Measurements from ENCODE around the gene OCSTAMP. TPM values are rescaled to one million over a fixed set of nuclear protein-coding genes. Genes with fewer than 3 reads are reported as not detected.

Gene OCSTAMP
- total RNA-seq, 4 donors from 2014 or later, result not detected

DNA sequence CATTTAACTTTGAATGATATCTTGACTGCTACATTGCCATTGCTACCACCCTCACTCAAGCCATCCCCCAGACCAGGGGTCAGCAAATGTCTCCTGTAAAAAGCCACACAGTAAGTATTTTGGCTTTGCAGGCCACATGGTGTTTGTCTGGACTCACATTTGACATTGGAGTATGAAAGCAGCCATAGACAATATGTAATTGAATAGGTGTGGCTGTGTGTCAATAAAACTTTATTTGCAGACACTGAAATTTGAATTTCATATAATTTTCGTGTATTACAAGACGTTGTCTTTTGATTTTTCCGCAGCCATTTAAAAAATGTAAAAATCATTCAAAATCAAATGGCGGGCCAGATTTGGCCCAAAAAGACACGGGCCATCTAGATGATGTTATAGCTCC lies 36.3 kb upstream of the OCSTAMP start:
- Histone ChIP-seq H3K4me1 (no peaks in the 10 kb centered on the region), H3K27me3 (no peaks in the 10 kb centered on the region), H3K9me3 (no peaks in the 10 kb centered on the region), H3K36me3 (no peaks in the 10 kb centered on the region), H3K27ac (replicated peaks in 1 of 4) (no peak overlapping the region), H3K4me3 (no peak overlapping the region)
- TF ChIP-seq POLR2AphosphoS5 (IDR thresholded peaks at IDR 0.05) (no peak), EP300 (IDR thresholded peaks at IDR 0.05) (no peak)
- 98% methylated on average over 5 of the region's 5 CpGs for WGBS
- DNase-seq (ENCODE audit: extremely low spot score), result no peak
- intact Hi-C loops (cut with DNase I), result no loop called here

DNA sequence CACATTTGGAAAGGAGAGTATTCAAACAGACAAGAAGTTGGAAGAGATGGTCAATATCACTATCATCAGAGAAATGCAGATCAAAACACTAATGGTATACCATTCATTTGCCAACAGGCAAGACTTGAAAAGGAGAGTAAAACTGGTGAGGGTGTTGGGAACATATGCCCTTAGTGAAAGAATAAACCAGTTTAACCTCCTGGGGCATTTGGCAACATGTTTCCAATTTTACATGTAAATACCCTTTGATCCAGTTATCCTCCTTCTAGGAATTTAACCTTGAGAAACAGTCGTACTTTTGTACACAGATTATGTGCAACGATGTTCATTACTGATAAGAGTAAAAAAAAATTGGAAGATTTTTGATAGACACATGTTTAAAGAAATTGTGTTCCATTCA lies 34.1 kb upstream of the OCSTAMP start:
- no peaks in the 10 kb centered on the region for H3K9me3 ChIP-seq
- DNase-seq (ENCODE audit: extremely low spot score), result no peak
- no peak overlapping the region for H3K27ac ChIP-seq (replicated peaks in 1 of 4)
- H3K36me3 ChIP-seq, result no peaks in the 10 kb centered on the region
- TF ChIP-seq, protein P1, sequence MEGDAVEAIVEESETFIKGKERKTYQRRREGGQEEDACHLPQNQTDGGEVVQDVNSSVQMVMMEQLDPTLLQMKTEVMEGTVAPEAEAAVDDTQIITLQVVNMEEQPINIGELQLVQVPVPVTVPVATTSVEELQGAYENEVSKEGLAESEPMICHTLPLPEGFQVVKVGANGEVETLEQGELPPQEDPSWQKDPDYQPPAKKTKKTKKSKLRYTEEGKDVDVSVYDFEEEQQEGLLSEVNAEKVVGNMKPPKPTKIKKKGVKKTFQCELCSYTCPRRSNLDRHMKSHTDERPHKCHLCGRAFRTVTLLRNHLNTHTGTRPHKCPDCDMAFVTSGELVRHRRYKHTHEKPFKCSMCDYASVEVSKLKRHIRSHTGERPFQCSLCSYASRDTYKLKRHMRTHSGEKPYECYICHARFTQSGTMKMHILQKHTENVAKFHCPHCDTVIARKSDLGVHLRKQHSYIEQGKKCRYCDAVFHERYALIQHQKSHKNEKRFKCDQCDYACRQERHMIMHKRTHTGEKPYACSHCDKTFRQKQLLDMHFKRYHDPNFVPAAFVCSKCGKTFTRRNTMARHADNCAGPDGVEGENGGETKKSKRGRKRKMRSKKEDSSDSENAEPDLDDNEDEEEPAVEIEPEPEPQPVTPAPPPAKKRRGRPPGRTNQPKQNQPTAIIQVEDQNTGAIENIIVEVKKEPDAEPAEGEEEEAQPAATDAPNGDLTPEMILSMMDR (IDR thresholded peaks at IDR 0.05), result no peak
- TF ChIP-seq EP300 (IDR thresholded peaks at IDR 0.05) (no peak), POLR2AphosphoS5 (IDR thresholded peaks at IDR 0.05) (no peak), POLR2A (IDR thresholded peaks at IDR 0.05; ENCODE audit: low read depth) (no peak)
- no peaks in the 10 kb centered on the region for H3K27me3 ChIP-seq
- H3K4me1 ChIP-seq, result no peaks in the 10 kb centered on the region
- no peak overlapping the region for H3K4me3 ChIP-seq
- intact Hi-C loops (cut with DNase I), result no loop called here
- 75% methylated on average over 2 of the region's 2 CpGs for WGBS

DNA sequence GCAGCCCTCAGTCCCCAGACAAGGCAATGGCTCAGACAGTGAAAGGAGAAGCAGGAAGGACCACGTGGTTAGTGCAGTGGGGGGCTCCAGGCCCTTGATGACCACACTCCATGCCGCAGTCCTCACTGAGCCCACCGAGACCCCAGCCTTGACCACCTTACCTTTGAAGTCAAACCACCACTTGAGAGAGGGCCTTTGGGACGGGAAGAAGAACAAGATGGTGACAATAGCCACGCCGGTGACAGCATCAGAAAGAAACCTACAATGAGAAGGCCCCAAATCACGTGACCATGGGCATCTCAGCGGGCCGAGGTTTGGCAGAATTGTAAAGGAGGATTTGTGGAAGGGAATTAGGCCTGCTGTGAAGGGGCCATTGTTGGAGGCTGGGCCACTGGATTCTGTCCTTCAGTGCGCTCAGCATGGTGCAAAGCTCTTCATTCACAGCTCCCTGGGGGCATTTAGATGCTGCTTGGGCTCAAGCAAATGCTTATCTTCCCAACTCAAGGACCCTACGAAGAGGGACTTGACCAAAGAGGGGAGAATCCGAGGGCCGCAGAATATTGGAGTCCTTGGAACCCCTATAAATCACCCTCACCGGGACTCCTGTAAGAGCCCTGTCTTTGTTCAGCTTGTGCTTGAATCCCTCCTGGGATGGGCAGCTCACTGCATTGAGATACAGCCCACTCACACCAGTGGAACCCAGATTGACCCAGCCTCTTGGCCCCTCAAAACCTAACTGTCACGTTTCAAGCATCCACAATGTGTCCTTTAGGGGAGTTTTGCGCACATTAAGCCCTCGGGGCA lies 33.2 kb upstream of the OCSTAMP start:
- no peak overlapping the region for H3K4me3 ChIP-seq
- no peaks in the 10 kb centered on the region for H3K4me1 ChIP-seq
- H3K36me3 ChIP-seq, result no peaks in the 10 kb centered on the region
- TF ChIP-seq POLR2A (IDR thresholded peaks at IDR 0.05; ENCODE audit: low read depth) (no peak), EP300 (IDR thresholded peaks at IDR 0.05) (no peak), POLR2AphosphoS5 (IDR thresholded peaks at IDR 0.05) (no peak)
- TF ChIP-seq, protein P1 (IDR thresholded peaks at IDR 0.05), result no peak
- WGBS, result 76% methylated on average over 16 of the region's 17 CpGs
- H3K27ac ChIP-seq (replicated peaks in 1 of 4), result no peak overlapping the region
- H3K9me3 ChIP-seq, result no peaks in the 10 kb centered on the region
- H3K27me3 ChIP-seq, result no peaks in the 10 kb centered on the region
- intact Hi-C loops (cut with DNase I), result no loop called here
- DNase-seq (ENCODE audit: extremely low spot score), result no peak

DNA sequence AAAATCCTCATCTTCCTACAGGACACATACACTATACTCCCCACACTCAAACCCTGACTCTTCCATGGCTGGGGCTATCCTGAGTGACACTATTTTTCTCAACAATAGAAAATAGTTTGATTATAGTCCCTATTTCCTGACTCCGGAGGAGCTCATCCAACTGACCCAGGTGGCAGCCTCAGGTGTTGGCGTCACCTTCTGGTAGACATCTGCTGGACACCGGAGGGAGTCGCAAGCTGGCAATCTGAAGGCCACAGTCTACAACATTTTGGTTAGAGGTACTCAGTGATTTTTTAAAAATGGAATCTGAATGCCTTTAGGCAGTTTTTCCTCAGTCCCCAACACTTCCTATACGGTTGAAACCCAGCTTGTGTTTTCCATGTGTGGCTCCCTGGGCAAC lies 32.2 kb upstream of the OCSTAMP start:
- Histone ChIP-seq H3K9me3 (no peaks in the 10 kb centered on the region), H3K4me1 (no peaks in the 10 kb centered on the region), H3K36me3 (no peaks in the 10 kb centered on the region), H3K27me3 (no peaks in the 10 kb centered on the region), H3K27ac (replicated peaks in 1 of 4) (no peak overlapping the region), H3K4me3 (no peak overlapping the region)
- WGBS, result 83% methylated on average over 5 of the region's 5 CpGs
- intact Hi-C loops (cut with DNase I), result no loop called here
- TF ChIP-seq POLR2AphosphoS5 (IDR thresholded peaks at IDR 0.05) (no peak), POLR2A (IDR thresholded peaks at IDR 0.05; ENCODE audit: low read depth) (no peak), EP300 (IDR thresholded peaks at IDR 0.05) (no peak)
- TF ChIP-seq, protein P1 (IDR thresholded peaks at IDR 0.05), result no peak
- DNase-seq (ENCODE audit: extremely low spot score), result no peak

DNA sequence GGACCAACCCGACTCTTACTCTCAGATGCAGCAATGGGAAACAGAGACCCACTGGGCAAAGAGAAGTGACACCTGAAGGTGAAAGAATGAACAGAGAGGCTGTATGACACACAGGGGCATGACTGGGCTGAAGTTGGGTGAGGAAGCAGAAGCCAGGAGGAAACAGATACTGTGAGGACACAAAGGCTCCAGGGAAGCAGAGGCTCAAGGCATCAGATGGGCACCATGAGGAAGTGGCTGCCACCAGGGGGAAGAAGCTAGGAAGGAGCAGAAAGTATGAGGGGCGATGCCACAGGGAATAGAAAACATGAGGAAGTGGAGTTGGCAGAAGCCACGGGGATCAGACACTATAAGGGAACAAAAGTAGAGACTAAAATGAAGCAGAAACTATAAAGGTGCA lies 30.9 kb upstream of the OCSTAMP start:
- no peaks in the 10 kb centered on the region for H3K9me3 ChIP-seq
- TF ChIP-seq POLR2AphosphoS5 (IDR thresholded peaks at IDR 0.05) (no peak), EP300 (IDR thresholded peaks at IDR 0.05) (no peak), POLR2A (IDR thresholded peaks at IDR 0.05; ENCODE audit: low read depth) (no peak)
- TF ChIP-seq, protein P1 (IDR thresholded peaks at IDR 0.05), result no peak
- no peaks in the 10 kb centered on the region for H3K36me3 ChIP-seq
- H3K27me3 ChIP-seq, result no peaks in the 10 kb centered on the region
- intact Hi-C loops (cut with DNase I), result no loop called here
- H3K4me1 ChIP-seq, result no peaks in the 10 kb centered on the region
- no peak overlapping the region for H3K27ac ChIP-seq (replicated peaks in 1 of 4)
- no peak overlapping the region for H3K4me3 ChIP-seq
- WGBS, result 87% methylated on average over 3 of the region's 3 CpGs
- no peak for DNase-seq (ENCODE audit: extremely low spot score)

Measured in esophagus muscularis mucosa (tissue), 4 donors.